Measurements from ENCODE around the gene DIS3L2.

DNA sequence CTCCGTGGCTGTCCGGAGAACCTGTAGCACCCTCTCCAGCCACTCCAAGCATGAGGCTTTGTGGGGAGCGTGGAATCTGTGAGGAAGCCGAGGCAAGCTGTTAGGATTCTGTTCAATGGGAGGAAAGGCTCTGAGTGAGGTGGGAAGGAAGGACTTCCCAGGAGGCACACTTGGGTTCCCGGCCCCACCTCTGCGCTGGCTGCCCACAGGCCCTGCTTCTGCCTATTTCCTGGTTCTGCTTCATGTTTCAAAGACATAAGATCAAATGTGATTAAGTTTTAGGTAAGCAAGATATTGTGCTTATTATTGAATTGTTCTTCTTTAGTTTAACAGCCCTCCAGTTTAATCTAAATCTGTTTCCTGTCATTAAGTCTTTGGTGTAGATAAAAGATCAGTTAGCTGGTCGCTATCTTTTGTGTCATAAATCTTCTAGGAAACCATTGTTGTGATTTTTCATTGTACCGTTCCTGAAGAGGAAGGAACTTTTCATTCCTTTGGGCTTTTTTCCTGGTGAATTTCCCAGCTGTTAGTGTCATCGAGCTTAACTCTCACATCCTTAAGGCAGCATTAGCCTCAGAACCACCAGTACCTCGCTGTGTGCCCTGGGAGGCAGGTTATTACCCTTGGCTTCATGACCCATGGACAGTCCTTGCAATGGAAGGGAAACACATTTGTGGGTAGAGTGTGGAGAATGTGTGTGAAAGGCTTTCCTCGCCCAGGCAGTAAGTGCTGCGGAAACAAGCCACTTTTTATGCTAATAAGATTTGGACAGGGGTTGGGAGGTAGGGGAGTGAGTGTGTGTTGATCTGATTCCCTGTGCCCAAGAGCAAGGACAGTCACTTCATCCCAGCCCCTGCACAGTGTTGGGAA, 355.2 kb downstream of the DIS3L2 start:
- TF ChIP-seq POLR2A (IDR thresholded peaks at IDR 0.05; ENCODE audit: low read length) (no peak), GATA1 (IDR thresholded peaks at IDR 0.05; ENCODE audit: low read depth, low read length) (no peak)

All from erythroblast (primary cell).